ENCODE data around the gene ENO2.
"Not testable (repeated sequence)": the region's sequence is repeated elsewhere in the genome, so short reads cannot be mapped to it uniquely, and the experiment has no call there.

GRCh38 chr12:6870304-6870703, 44.1 kb upstream of the ENO2 start:
- not testable (repeated sequence) for TF ChIP-seq CTCF, POLR2A (IDR thresholded peaks at IDR 0.05)
